Testis (tissue), 2 donors: ENCODE measurements around the gene ANKRD11.

Experiments used
- CTCF ChIP-seq, 3 experiments: fragments of 450-650 bp in 2 of 3; fragments of 200-600 bp in 1 of 3; sonication (generic) in 1 of 3; IDR thresholded peaks; one replicate each; pipeline ENCODE4 v1.5.1; 2016 to 2019; ENCODE audit warnings: antibody characterized with exemption in 3 of 3, mild to moderate bottlenecking in 2 of 3, moderate library complexity in 1 of 3
- POLR2A ChIP-seq: fragments of 450-650 bp; IDR thresholded peaks from one replicate; pipeline ENCODE4 v1.6.1; 2017; ENCODE audit warnings: antibody characterized with exemption, mild to moderate bottlenecking, moderate library complexity

GRCh38 chr16:89367538-89367915, 122.8 kb downstream of the ANKRD11 start:
- no peak for TF ChIP-seq CTCF (IDR thresholded peaks at IDR 0.05)
- TF ChIP-seq POLR2A, result no peak
